ENCODE data around the gene FAM234B. TPM values are rescaled to one million over a fixed set of nuclear protein-coding genes. Genes with fewer than 3 reads are reported as not detected.

The FAM234B gene
- polyA plus RNA-seq, 1 donor (not counting 4 experiments of a cell fraction or from before 2014, with no cell fraction given) = 4.5 TPM

GRCh38 chr12:13060581-13060980 is 16.4 kb downstream of the FAM234B start:
- H3K79me2 ChIP-seq (ENCODE audit: control insufficient read depth, insufficient read depth, low read length) = no peaks in the 10 kb centered on the region
- H4K20me1 ChIP-seq (ENCODE audit: control insufficient read depth, extremely low read depth, insufficient read depth, low read length) = no peaks in the 10 kb centered on the region
- no peak overlapping the region for H3K4me2 ChIP-seq (ENCODE audit: control insufficient read depth, extremely low read depth, insufficient read depth, low read depth, low read length)
- dilution Hi-C loops (cut with MboI; ENCODE audit: extremely low pct_ligation_motif_present, low sequenced_read_pairs) = no loop called here
- TF ChIP-seq EZH2 (IDR thresholded peaks at IDR 0.05; ENCODE audit: low read length) = no peak
- TF ChIP-seq CTCF (optimal IDR thresholded peaks at IDR 0.05 in 1 of 3, IDR thresholded peaks at IDR 0.05 in 1 of 3, conservative IDR thresholded peaks at IDR 0.05 in 1 of 3; ENCODE audit: extremely low read depth in 1 of 3, insufficient read depth in 2 of 3, low read length in 3 of 3) = no peak
- H3K27ac ChIP-seq (ENCODE audit: control insufficient read depth, insufficient read depth, low read length) = no peak overlapping the region
- no peaks in the 10 kb centered on the region for H3K9me1 ChIP-seq (ENCODE audit: control insufficient read depth, extremely low read depth, insufficient read depth, low read length)
- no peaks in the 10 kb centered on the region for H3K9me3 ChIP-seq (ENCODE audit: control insufficient read depth, low read depth, low read length)
- FAIRE-seq (no peak), DNase-seq (ENCODE audit: low read depth, low spot score) (no peak)
- H3K4me1 ChIP-seq (ENCODE audit: control insufficient read depth, extremely low read depth, insufficient read depth, low read length) = no peaks in the 10 kb centered on the region
- no peaks in the 10 kb centered on the region for H3K27me3 ChIP-seq (ENCODE audit: control insufficient read depth, extremely low read depth, insufficient read depth, low read length)
- H3K4me3 ChIP-seq (ENCODE audit: control insufficient read depth in 2 of 3, extremely low read depth in 1 of 3, insufficient read depth in 2 of 3, low read depth in 1 of 3, low read length in 3 of 3) = no peak overlapping the region
- H3K9ac ChIP-seq (ENCODE audit: control insufficient read depth, extremely low read depth, insufficient read depth, low read length) = no peak overlapping the region
- H3K36me3 ChIP-seq (ENCODE audit: control insufficient read depth in 2 of 2, extremely low read depth in 1 of 2, insufficient read depth in 2 of 2, low read length in 2 of 2) = peaks cover 3 to 6% of the 10 kb centered on the region in 2 experiments
- no peak overlapping the region for H2AFZ ChIP-seq (ENCODE audit: control insufficient read depth, low read length)

DNA sequence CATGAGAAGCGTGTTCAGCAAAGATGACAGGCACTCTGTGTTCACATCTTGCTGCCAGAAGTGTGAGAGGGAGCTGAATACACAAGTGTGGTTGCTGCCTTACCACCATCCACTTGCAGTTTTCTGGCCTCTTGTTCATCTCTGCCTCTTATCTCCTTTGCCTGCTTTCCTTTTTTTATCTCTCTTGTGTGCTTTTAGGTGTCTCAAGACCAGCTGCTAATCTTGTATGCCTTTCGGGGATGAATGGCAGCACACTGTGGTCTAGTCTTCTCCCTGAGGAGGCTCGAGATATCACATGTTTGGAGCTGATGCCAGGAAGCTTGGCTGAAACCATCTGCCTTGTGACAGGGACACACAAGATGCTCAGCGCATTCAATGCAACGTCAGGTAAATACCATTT is 17.2 kb downstream of the FAM234B start:
- Histone ChIP-seq H3K9me3 (ENCODE audit: control insufficient read depth, low read depth, low read length) (no peaks in the 10 kb centered on the region), H3K9ac (ENCODE audit: control insufficient read depth, extremely low read depth, insufficient read depth, low read length) (no peak overlapping the region), H3K27ac (ENCODE audit: control insufficient read depth, insufficient read depth, low read length) (no peak overlapping the region), H3K79me2 (ENCODE audit: control insufficient read depth, insufficient read depth, low read length) (no peaks in the 10 kb centered on the region), H3K4me3 (ENCODE audit: control insufficient read depth in 2 of 3, extremely low read depth in 1 of 3, insufficient read depth in 2 of 3, low read depth in 1 of 3, low read length in 3 of 3) (no peak overlapping the region), H3K27me3 (ENCODE audit: control insufficient read depth, extremely low read depth, insufficient read depth, low read length) (no peaks in the 10 kb centered on the region), H4K20me1 (ENCODE audit: control insufficient read depth, extremely low read depth, insufficient read depth, low read length) (no peaks in the 10 kb centered on the region), H3K4me2 (ENCODE audit: control insufficient read depth, extremely low read depth, insufficient read depth, low read depth, low read length) (no peak overlapping the region), H3K9me1 (ENCODE audit: control insufficient read depth, extremely low read depth, insufficient read depth, low read length) (no peaks in the 10 kb centered on the region), H3K4me1 (ENCODE audit: control insufficient read depth, extremely low read depth, insufficient read depth, low read length) (no peaks in the 10 kb centered on the region), H2AFZ (ENCODE audit: control insufficient read depth, low read length) (no peak overlapping the region), H3K36me3 (ENCODE audit: control insufficient read depth in 2 of 2, extremely low read depth in 1 of 2, insufficient read depth in 2 of 2, low read length in 2 of 2) (peaks cover 3 to 6% of the 10 kb centered on the region in 2 experiments)
- TF ChIP-seq CTCF (optimal IDR thresholded peaks at IDR 0.05 in 1 of 3, IDR thresholded peaks at IDR 0.05 in 1 of 3, conservative IDR thresholded peaks at IDR 0.05 in 1 of 3; ENCODE audit: extremely low read depth in 1 of 3, insufficient read depth in 2 of 3, low read length in 3 of 3) (no peak), EZH2 (IDR thresholded peaks at IDR 0.05; ENCODE audit: low read length) (no peak)
- no peak for FAIRE-seq
- no peak for DNase-seq (ENCODE audit: low read depth, low spot score)
- dilution Hi-C loops (cut with MboI; ENCODE audit: extremely low pct_ligation_motif_present, low sequenced_read_pairs) = no loop called here
